CD14-positive monocyte (primary cell): ENCODE results near the gene NUMB. TPM values are rescaled to one million over a fixed set of nuclear protein-coding genes. Genes with fewer than 3 reads are reported as not detected.

Experiments
- DNase-seq, 3 donors: peaks; one replicate each; pipeline ENCODE4 v3.0.0-alpha.2; 2011 to 2022
- H2AFZ ChIP-seq: 2 replicates; pipeline ENCODE4 v1.6.0; 2012; ENCODE audit warnings: mild to moderate bottlenecking, low read depth, low read length, inconsistent platforms; ENCODE audit not compliant: insufficient read depth, poor library complexity, severe bottlenecking
- H3K27ac ChIP-seq, 2 donors: 1 replicate in 1 of 2; 2 replicates in 1 of 2; pipeline ENCODE4 v1.5.1; 2012 to 2013; ENCODE audit warnings: low read length in 2 of 2, control low read depth in 1 of 2, inconsistent platforms in 1 of 2, low read depth in 1 of 2, mild to moderate bottlenecking in 1 of 2
- H3K27me3 ChIP-seq, 2 donors: one replicate each; pipeline versions ENCODE4 v1.6.0 to v1.6.1; 2011 to 2013; ENCODE audit warnings: low read length in 2 of 2; ENCODE audit not compliant: control insufficient read depth in 2 of 2, insufficient read depth in 2 of 2
- H3K36me3 ChIP-seq, 2 donors: replicated peaks in 1 of 2; 1 replicate in 1 of 2; 2 replicates in 1 of 2; pipeline versions ENCODE4 v1.5.1 to v1.6.1; 2012 to 2013; ENCODE audit warnings: low read length in 2 of 2, control low read depth in 1 of 2, inconsistent platforms in 1 of 2, mild to moderate bottlenecking in 1 of 2; ENCODE audit not compliant: insufficient read depth in 2 of 2, control insufficient read depth in 1 of 2
- H3K4me1 ChIP-seq, 2 donors: 1 replicate in 1 of 2; 2 replicates in 1 of 2; pipeline versions ENCODE4 v1.5.1 to v1.6.1; 2012 to 2013; ENCODE audit warnings: low read length in 2 of 2, control low read depth in 1 of 2, inconsistent platforms in 1 of 2, mild to moderate bottlenecking in 1 of 2, moderate library complexity in 1 of 2; ENCODE audit not compliant: insufficient read depth in 2 of 2, control insufficient read depth in 1 of 2
- H3K4me2 ChIP-seq: replicated peaks from 2 replicates; pipeline ENCODE3; 2012; ENCODE audit warnings: low read length, moderate library complexity, mild to moderate bottlenecking; ENCODE audit not compliant: poor library complexity, severe bottlenecking; ENCODE audit errors: extremely low read depth
- H3K4me3 ChIP-seq, 3 experiments: fragments of 200-600 bp in 1 of 3; sonication (generic) in 1 of 3; replicated peaks in 1 of 3; 1 replicate in 2 of 3; 2 replicates in 1 of 3; pipeline ENCODE4 v1.5.1; 2011 to 2013; ENCODE audit warnings: low read length in 3 of 3, mild to moderate bottlenecking in 3 of 3, control low read depth in 2 of 3, low read depth in 2 of 3, inconsistent platforms in 1 of 3, moderate library complexity in 1 of 3
- H3K79me2 ChIP-seq: 2 replicates; pipeline ENCODE4 v1.6.0; 2012; ENCODE audit warnings: mild to moderate bottlenecking, control low read depth, inconsistent platforms, low read length, moderate library complexity; ENCODE audit not compliant: insufficient read depth
- H3K9ac ChIP-seq: 2 replicates; pipeline ENCODE4 v1.6.0; 2017; ENCODE audit warnings: low read length, mild to moderate bottlenecking; ENCODE audit not compliant: insufficient read depth, poor library complexity, severe bottlenecking
- H3K9me3 ChIP-seq, 2 donors: replicated peaks in 1 of 2; 1 replicate in 1 of 2; 2 replicates in 1 of 2; pipeline versions ENCODE4 v1.5.1 to v1.6.1; 2012 to 2013; ENCODE audit warnings: low read length in 2 of 2, control low read depth in 1 of 2; ENCODE audit not compliant: control insufficient read depth in 1 of 2, insufficient read depth in 1 of 2
- H4K20me1 ChIP-seq: 2 replicates; pipeline ENCODE4 v1.6.0; 2012; ENCODE audit warnings: mild to moderate bottlenecking, low read length, control low read depth, moderate library complexity; ENCODE audit not compliant: insufficient read depth
- H3K27ac Mint-ChIP-seq, 7 donors: one replicate each; pipeline ENCODE4 v1.8.0; 2020; ENCODE audit warnings: mild to moderate bottlenecking in 7 of 7, mixed read lengths in 7 of 7, moderate library complexity in 6 of 7, inconsistent platforms in 2 of 7
- H3K27me3 Mint-ChIP-seq, 3 donors: one replicate each; pipeline ENCODE4 v1.8.0; 2021 to 2022; ENCODE audit warnings: low read depth in 3 of 3, mild to moderate bottlenecking in 3 of 3, mixed read lengths in 3 of 3, moderate library complexity in 3 of 3, inconsistent platforms in 1 of 3
- H3K36me3 Mint-ChIP-seq, 2 donors: one replicate each; pipeline ENCODE4 v1.8.0; 2020; ENCODE audit warnings: mixed read lengths in 2 of 2, inconsistent platforms in 1 of 2, mild to moderate bottlenecking in 1 of 2
- H3K4me1 Mint-ChIP-seq: one replicate; pipeline ENCODE4 v1.8.0; 2020; ENCODE audit warnings: mild to moderate bottlenecking, mixed read lengths
- H3K4me3 Mint-ChIP-seq, 2 donors: one replicate each; pipeline ENCODE4 v1.8.0; 2020; ENCODE audit warnings: mild to moderate bottlenecking in 2 of 2, mixed read lengths in 2 of 2, moderate library complexity in 1 of 2
- H3K9me3 Mint-ChIP-seq, 7 donors: one replicate each; pipeline ENCODE4 v1.8.0; 2020 to 2022; ENCODE audit warnings: mixed read lengths in 7 of 7, mild to moderate bottlenecking in 6 of 7, moderate library complexity in 6 of 7, inconsistent platforms in 2 of 7
- CTCF ChIP-seq: fragments of 200-600 bp; IDR thresholded peaks from one replicate; pipeline ENCODE4 v1.8.0; 2022; ENCODE audit warnings: antibody characterized with exemption, mild to moderate bottlenecking
- WGBS: methylation state at CpG from one replicate; pipeline ENCODE4 v1.1.5; 2013; ENCODE audit warnings: missing lambda C conversion rate; ENCODE audit not compliant: insufficient coverage; 5-methylcytosine and 5-hydroxymethylcytosine counted together
- intact Hi-C, 2 donors: fragments of 100-400 bp; cut with micrococcal nuclease; formaldehyde crosslinking; loops; one replicate each; pipeline versions ENCODE4 v1.15.0 to v1.15.1; 2023
- polyA plus RNA-seq, 3 donors: library from polyadenylated mRNA; depleted of rRNA in 1 of 3; unstranded in 2 of 3; stranded (reverse) in 1 of 3; fragments of 300-500 nt in 2 of 3; fragments of >200 nt in 1 of 3; fragmentation: Illumina TruSeq in 2 of 3; gene quantifications; 1 replicate in 2 of 3; 2 replicates in 1 of 3; pipeline ENCODE4 v1.2.3, GENCODE V29; 2012 to 2021

The NUMB gene
- polyA plus RNA-seq, 3 donors, result 83.4 to 223 (median 126) TPM

GRCh38 chr14:73368616-73369015 lies 89.7 kb downstream of the NUMB start:
- H3K36me3 ChIP-seq, result peaks cover 18 to 63% of the 10 kb centered on the region in 2 donors
- peaks cover 67% of the 10 kb centered on the region for H3K79me2 ChIP-seq
- intact Hi-C loops, result loop anchor here in 1 of 2 donors (10.0 kb wide), 1 partner anchor 106 kb away; no protein-coding TSS in a partner anchor
- no peak overlapping the region for H3K4me3 Mint-ChIP-seq
- no peaks in the 10 kb centered on the region for H3K27me3 ChIP-seq
- H3K27me3 Mint-ChIP-seq, result no peaks in the 10 kb centered on the region
- no peaks in the 10 kb centered on the region for H3K9me3 Mint-ChIP-seq
- peaks cover 25 to 50% of the 10 kb centered on the region in 2 donors for H3K36me3 Mint-ChIP-seq
- H3K27ac Mint-ChIP-seq, result no peak overlapping the region
- H4K20me1 ChIP-seq, result peaks cover 97% of the 10 kb centered on the region
- no peak overlapping the region for H3K27ac ChIP-seq
- peaks cover 3 to 16% of the 10 kb centered on the region in 2 donors for H3K4me1 ChIP-seq
- no peak overlapping the region for H3K4me2 ChIP-seq
- no peak overlapping the region for H3K4me3 ChIP-seq
- DNase-seq, result no peak
- no peaks in the 10 kb centered on the region for H3K9me3 ChIP-seq
- H2AFZ ChIP-seq, result no peak overlapping the region
- TF ChIP-seq CTCF, result no peak
- no peak overlapping the region for H3K9ac ChIP-seq
- H3K4me1 Mint-ChIP-seq, result peaks cover 13% of the 10 kb centered on the region

GRCh38 chr14:73365727-73366126 lies 92.6 kb downstream of the NUMB start:
- H4K20me1 ChIP-seq, result peaks cover 99% of the 10 kb centered on the region
- Mint-ChIP-seq H3K27ac (no peak overlapping the region), H3K9me3 (no peaks in the 10 kb centered on the region), H3K4me3 (no peak overlapping the region), H3K36me3 (peaks cover 31 to 60% of the 10 kb centered on the region in 2 donors), H3K4me1 (peaks cover 11% of the 10 kb centered on the region), H3K27me3 (no peaks in the 10 kb centered on the region)
- no peak overlapping the region for H3K4me3 ChIP-seq
- no peak for DNase-seq
- H3K4me2 ChIP-seq, result no peak overlapping the region
- no peak overlapping the region for H3K27ac ChIP-seq
- no peak overlapping the region for H2AFZ ChIP-seq
- no peak for TF ChIP-seq CTCF
- peaks cover 25 to 64% of the 10 kb centered on the region in 2 donors for H3K36me3 ChIP-seq
- H3K27me3 ChIP-seq, result no peaks in the 10 kb centered on the region
- peaks cover 54% of the 10 kb centered on the region for H3K79me2 ChIP-seq
- H3K4me1 ChIP-seq, result peaks cover 3 to 16% of the 10 kb centered on the region in 2 donors
- H3K9ac ChIP-seq, result no peak overlapping the region
- no peaks in the 10 kb centered on the region for H3K9me3 ChIP-seq
- intact Hi-C loops, result loop anchor here in 1 of 2 donors (10.0 kb wide), 1 partner anchor 109 kb away; no protein-coding TSS in a partner anchor
- WGBS, result no CpG with 5 or more reads among the region's 1 CpG
